Astrocyte (in vitro differentiated cells and primary cell): ENCODE results near the gene DCAKD. TPM values are rescaled to one million over a fixed set of nuclear protein-coding genes. Genes with fewer than 3 reads are reported as not detected.

Experiments used
- DNase-seq: peaks from one replicate; pipeline ENCODE4 v3.0.0-alpha.2; 2010; ENCODE audit warnings: low read depth
- FAIRE-seq: peaks from 2 replicates; lab custom pipeline; 2011; peaks lifted over from hg19 to GRCh38; lab: Jason Lieb, UNC
- H2AFZ ChIP-seq: 2 replicates; pipeline ENCODE4 v1.6.0; 2012; ENCODE audit warnings: low read depth, low read length, inconsistent platforms
- H3K27ac ChIP-seq: 2 replicates; pipeline ENCODE4 v1.5.1; 2011; ENCODE audit warnings: low read depth, low read length, inconsistent platforms
- H3K27me3 ChIP-seq: 2 replicates; pipeline ENCODE4 v1.6.0; 2011; ENCODE audit warnings: low read length, inconsistent platforms; ENCODE audit not compliant: insufficient read depth
- H3K36me3 ChIP-seq: 2 replicates; pipeline ENCODE4 v1.5.1; 2011; ENCODE audit warnings: low read length, inconsistent platforms; ENCODE audit not compliant: insufficient read depth
- H3K4me1 ChIP-seq: 2 replicates; pipeline ENCODE4 v1.5.1; 2011; ENCODE audit warnings: low read length, inconsistent platforms; ENCODE audit not compliant: insufficient read depth
- H3K4me2 ChIP-seq: 2 replicates; pipeline ENCODE4 v1.6.0; 2012; ENCODE audit warnings: low read length, inconsistent platforms
- H3K4me3 ChIP-seq: 2 replicates; pipeline ENCODE4 v1.5.1; 2011; ENCODE audit warnings: low read depth, mild to moderate bottlenecking, low read length, inconsistent platforms; ENCODE audit not compliant: insufficient read depth
- H3K79me2 ChIP-seq: 2 replicates; pipeline ENCODE4 v1.6.0; 2012; ENCODE audit warnings: mild to moderate bottlenecking, low read length, inconsistent platforms; ENCODE audit not compliant: insufficient read depth
- H3K9ac ChIP-seq: 2 replicates; pipeline ENCODE4 v1.6.0; 2012; ENCODE audit warnings: mild to moderate bottlenecking, low read length, inconsistent platforms
- H3K9me3 ChIP-seq: 2 replicates; pipeline ENCODE4 v1.5.1; 2012; ENCODE audit warnings: low read depth, mild to moderate bottlenecking, low read length, inconsistent platforms; ENCODE audit not compliant: insufficient read depth
- H4K20me1 ChIP-seq: 2 replicates; pipeline ENCODE4 v1.6.0; 2012; ENCODE audit warnings: low read length, inconsistent platforms; ENCODE audit not compliant: insufficient read depth
- H3K27ac Mint-ChIP-seq: one replicate; pipeline ENCODE4 v1.8.0; 2021; ENCODE audit warnings: mild to moderate bottlenecking, mixed read lengths; ENCODE audit not compliant: unreplicated experiment
- H3K27me3 Mint-ChIP-seq: one replicate; pipeline ENCODE4 v1.8.0; 2021; ENCODE audit warnings: low read depth, mixed read lengths; ENCODE audit not compliant: unreplicated experiment
- H3K36me3 Mint-ChIP-seq: one replicate; pipeline ENCODE4 v1.8.0; 2021; ENCODE audit warnings: low read depth, mixed read lengths; ENCODE audit not compliant: unreplicated experiment
- H3K4me1 Mint-ChIP-seq: one replicate; pipeline ENCODE4 v1.8.0; 2021; ENCODE audit warnings: low read depth, mixed read lengths; ENCODE audit not compliant: unreplicated experiment
- H3K4me3 Mint-ChIP-seq: one replicate; pipeline ENCODE4 v1.8.0; 2021; ENCODE audit warnings: mild to moderate bottlenecking, moderate library complexity, mixed read lengths; ENCODE audit not compliant: unreplicated experiment
- H3K9me3 Mint-ChIP-seq: one replicate; pipeline ENCODE4 v1.8.0; 2021; ENCODE audit warnings: mild to moderate bottlenecking, mixed read lengths; ENCODE audit not compliant: unreplicated experiment
- CTCF ChIP-seq: IDR thresholded peaks from 2 replicates; pipeline ENCODE4 v1.5.1; 2011; ENCODE audit warnings: low read depth, mild to moderate bottlenecking, inconsistent platforms, low read length, moderate library complexity; ENCODE audit not compliant: insufficient read depth
- EZH2 ChIP-seq: IDR thresholded peaks from 2 replicates; pipeline ENCODE4 v1.6.1; 2012; ENCODE audit warnings: mild to moderate bottlenecking, low read length, inconsistent platforms; ENCODE audit not compliant: insufficient read depth
- total RNA-seq: library from RNA; stranded (reverse); gene quantifications from 2 replicates; pipeline ENCODE4 v1.2.1, GENCODE V29; 2021

The DCAKD gene
- total RNA-seq, 1 donor from 2014 or later = 34.8 TPM

GRCh38 chr17:45005700-45006099, 45.7 kb downstream of the DCAKD start:
- Histone ChIP-seq H3K4me2 (no peak overlapping the region), H3K4me3 (no peak overlapping the region), H3K27ac (no peak overlapping the region), H3K36me3 (no peaks in the 10 kb centered on the region), H3K27me3 (peaks cover 9% of the 10 kb centered on the region), H3K9ac (no peak overlapping the region), H4K20me1 (no peaks in the 10 kb centered on the region), H3K9me3 (no peaks in the 10 kb centered on the region), H3K79me2 (no peaks in the 10 kb centered on the region), H3K4me1 (no peaks in the 10 kb centered on the region), H2AFZ (no peak overlapping the region)
- H3K9me3 Mint-ChIP-seq = no peaks in the 10 kb centered on the region
- DNase-seq (no peak), FAIRE-seq (no peak)
- H3K36me3 Mint-ChIP-seq = no peaks in the 10 kb centered on the region
- TF ChIP-seq EZH2 = no peak
- TF ChIP-seq CTCF = no peak
- no peak overlapping the region for H3K27ac Mint-ChIP-seq
- no peak overlapping the region for H3K4me3 Mint-ChIP-seq
- no peaks in the 10 kb centered on the region for H3K4me1 Mint-ChIP-seq
- peaks cover 55% of the 10 kb centered on the region for H3K27me3 Mint-ChIP-seq

GRCh38 chr17:45004388-45004787, 47.0 kb downstream of the DCAKD start:
- no peak overlapping the region for H3K27ac ChIP-seq
- Mint-ChIP-seq H3K4me3 (no peak overlapping the region), H3K27me3 (peaks cover 47% of the 10 kb centered on the region), H3K27ac (no peak overlapping the region), H3K36me3 (no peaks in the 10 kb centered on the region), H3K4me1 (no peaks in the 10 kb centered on the region), H3K9me3 (peaks cover 2% of the 10 kb centered on the region)
- no peaks in the 10 kb centered on the region for H4K20me1 ChIP-seq
- no peaks in the 10 kb centered on the region for H3K79me2 ChIP-seq
- TF ChIP-seq EZH2 (no peak), CTCF (no peak)
- no peak for FAIRE-seq
- no peak overlapping the region for H3K9ac ChIP-seq
- no peak overlapping the region for H3K4me2 ChIP-seq
- no peaks in the 10 kb centered on the region for H3K4me1 ChIP-seq
- peaks cover 2% of the 10 kb centered on the region for H3K9me3 ChIP-seq
- H3K4me3 ChIP-seq = no peak overlapping the region
- DNase-seq = no peak
- no peak overlapping the region for H2AFZ ChIP-seq
- H3K27me3 ChIP-seq = peaks cover 9% of the 10 kb centered on the region
- no peaks in the 10 kb centered on the region for H3K36me3 ChIP-seq

- no peak overlapping the region for H3K4me2 ChIP-seq
Observed at GRCh38 chr17:45003877-45004276, 47.6 kb downstream of the DCAKD start.

More at GRCh38 chr17:45003877-45004276, 47.6 kb downstream of the DCAKD start:
- Histone ChIP-seq H3K79me2 (no peaks in the 10 kb centered on the region), H3K9ac (no peak overlapping the region), H3K4me1 (no peaks in the 10 kb centered on the region), H3K27me3 (peaks cover 9% of the 10 kb centered on the region), H3K36me3 (no peaks in the 10 kb centered on the region), H3K27ac (no peak overlapping the region), H2AFZ (no peak overlapping the region), H4K20me1 (no peaks in the 10 kb centered on the region), H3K4me3 (no peak overlapping the region), H3K9me3 (peaks cover 5% of the 10 kb centered on the region)
- H3K27ac Mint-ChIP-seq = no peak overlapping the region
- H3K4me1 Mint-ChIP-seq = no peaks in the 10 kb centered on the region
- no peak for FAIRE-seq
- no peak for DNase-seq
- TF ChIP-seq EZH2 (no peak), CTCF (no peak)
- no peaks in the 10 kb centered on the region for H3K36me3 Mint-ChIP-seq
- peaks cover 44% of the 10 kb centered on the region for H3K27me3 Mint-ChIP-seq
- H3K9me3 Mint-ChIP-seq = peaks cover 2% of the 10 kb centered on the region
- no peak overlapping the region for H3K4me3 Mint-ChIP-seq
